Stimulated activated CD8-positive, alpha-beta memory T cell treated with anti-CD3 and anti-CD28 coated beads, Interleukin-4, amount 100 ng/mL, for 4 hours (primary cell): Measurements from ENCODE around the gene PLCG2.

ENCODE experiments used
- DNase-seq, 2 donors: peaks; one replicate each; pipeline ENCODE4 v3.0.0-alpha.2; 2020; ENCODE audit warnings: low read depth in 2 of 2, low spot score in 1 of 2

PLCG2 gene

GRCh38 chr16:81841722-81842121 lies 62.6 kb downstream of the PLCG2 start:
- no peak for DNase-seq

- DNase-seq: no peak
Measured at GRCh38 chr16:81842564-81843242, 63.6 kb downstream of the PLCG2 start.

GRCh38 chr16:81843243-81843582 lies 64.1 kb downstream of the PLCG2 start:
- no peak for DNase-seq

GRCh38 chr16:81843683-81844082 lies 64.6 kb downstream of the PLCG2 start:
- DNase-seq: no peak

- DNase-seq: no peak
Measured at GRCh38 chr16:81846105-81846504, 67.0 kb downstream of the PLCG2 start.

- no peak for DNase-seq
Measured at GRCh38 chr16:81848306-81848853, 69.3 kb downstream of the PLCG2 start.

- DNase-seq: no peak
Measured at GRCh38 chr16:81850197-81850944, 71.3 kb downstream of the PLCG2 start.

- no peak for DNase-seq
Measured at GRCh38 chr16:81852347-81852746, 73.3 kb downstream of the PLCG2 start.

GRCh38 chr16:81855552-81856153 lies 76.6 kb downstream of the PLCG2 start:
- DNase-seq: no peak

GRCh38 chr16:81860287-81861266 lies 81.5 kb downstream of the PLCG2 start:
- DNase-seq: no peak

- no peak for DNase-seq
Measured at GRCh38 chr16:81861503-81861902, 82.4 kb downstream of the PLCG2 start.

- no peak for DNase-seq
Measured at GRCh38 chr16:81861915-81862314, 82.8 kb downstream of the PLCG2 start.

- DNase-seq: no peak
Measured at GRCh38 chr16:81863630-81864352, 84.7 kb downstream of the PLCG2 start.

GRCh38 chr16:81864646-81865382 lies 85.7 kb downstream of the PLCG2 start:
- no peak for DNase-seq

GRCh38 chr16:81866820-81867440 lies 87.8 kb downstream of the PLCG2 start:
- no peak for DNase-seq

- DNase-seq: no peak
Measured at GRCh38 chr16:81868057-81868748, 89.1 kb downstream of the PLCG2 start.

- no peak for DNase-seq
Measured at GRCh38 chr16:81869326-81869725, 90.2 kb downstream of the PLCG2 start.

GRCh38 chr16:81873206-81873605 lies 94.1 kb downstream of the PLCG2 start:
- DNase-seq: no peak
